DOHH2 (cell line): ENCODE data around the gene JAM2.

ENCODE experiments used
- H3F3A ChIP-seq: fragments of 200-600 bp; sonication (generic), shearing (Covaris generic); 2 replicates; pipeline ENCODE4 v1.6.0; 2016; ENCODE audit warnings: antibody characterized with exemption, mild to moderate bottlenecking; ENCODE audit not compliant: control insufficient read depth, insufficient read depth
- H3K27ac ChIP-seq: fragments of 200-600 bp; sonication (generic); 2 replicates; pipeline ENCODE4 v1.5.1; 2014; ENCODE audit warnings: low read depth, mild to moderate bottlenecking, low read length, moderate library complexity
- H3K27me3 ChIP-seq: fragments of 200-600 bp; sonication (generic); 2 replicates; pipeline ENCODE4 v1.6.1; 2014; ENCODE audit warnings: mild to moderate bottlenecking, low read length, mixed read lengths; ENCODE audit not compliant: control insufficient read depth
- H3K36me3 ChIP-seq: fragments of 200-600 bp; sonication (generic); 2 replicates; pipeline ENCODE4 v1.6.1; 2014; ENCODE audit warnings: mild to moderate bottlenecking, low read length, moderate library complexity, mixed read lengths; ENCODE audit not compliant: control insufficient read depth
- H3K4me1 ChIP-seq: fragments of 200-600 bp; sonication (generic); 2 replicates; pipeline ENCODE4 v1.6.1; 2014; ENCODE audit warnings: mild to moderate bottlenecking, low read length, mixed read lengths; ENCODE audit not compliant: control insufficient read depth
- H3K4me2 ChIP-seq: fragments of 200-600 bp; sonication (generic); 2 replicates; pipeline ENCODE4 v1.6.0; 2014; ENCODE audit warnings: mild to moderate bottlenecking, low read length, moderate library complexity
- H3K4me3 ChIP-seq: fragments of 200-600 bp; sonication (generic); 2 replicates; pipeline ENCODE4 v1.5.1; 2014; ENCODE audit warnings: mild to moderate bottlenecking, low read length, mixed read lengths
- H3K79me2 ChIP-seq: fragments of 200-600 bp; sonication (generic); 2 replicates; pipeline ENCODE4 v1.6.1; 2014; ENCODE audit warnings: mild to moderate bottlenecking, low read length, mixed read lengths; ENCODE audit not compliant: control insufficient read depth
- H3K9me2 ChIP-seq: fragments of 200-600 bp; sonication (generic); replicated peaks from 2 replicates; pipeline ENCODE4 v1.6.1; 2014; ENCODE audit warnings: mild to moderate bottlenecking, low read length, mixed read lengths; ENCODE audit not compliant: control insufficient read depth
- H3K9me3 ChIP-seq: fragments of 200-600 bp; sonication (generic); 2 replicates; pipeline ENCODE4 v1.6.1; 2014; ENCODE audit warnings: antibody characterized with exemption, low read length, mixed read lengths; ENCODE audit not compliant: control insufficient read depth, insufficient read depth
- H4K20me1 ChIP-seq: fragments of 200-600 bp; sonication (generic); 2 replicates; pipeline ENCODE4 v1.6.0; 2014; ENCODE audit warnings: low read depth, mild to moderate bottlenecking, antibody characterized with exemption, low read length, moderate library complexity; ENCODE audit not compliant: control insufficient read depth, insufficient read depth
- CTCF ChIP-seq: fragments of 200-600 bp; sonication (generic); IDR thresholded peaks from one replicate; pipeline ENCODE4 v1.5.1; 2014; ENCODE audit warnings: antibody characterized with exemption, mild to moderate bottlenecking, low read depth, low read length; ENCODE audit not compliant: poor library complexity, severe bottlenecking
- EZH2phosphoT487 ChIP-seq: fragments of 200-600 bp; sonication (generic); IDR thresholded peaks from 2 replicates; pipeline ENCODE4 v1.6.1; 2017; ENCODE audit warnings: borderline replicate concordance, mild to moderate bottlenecking, antibody characterized with exemption, low read length, moderate library complexity, mixed read lengths

JAM2 gene

GRCh38 chr21:25757531-25757930 lies 118.5 kb downstream of the JAM2 start:
- H3K9me2 ChIP-seq: no peaks in the 10 kb centered on the region
- no peak overlapping the region for H3K4me2 ChIP-seq
- H3K36me3 ChIP-seq: peaks cover 79% of the 10 kb centered on the region
- TF ChIP-seq CTCF (no peak), EZH2phosphoT487 (no peak)
- no peak overlapping the region for H3K4me3 ChIP-seq
- H3K79me2 ChIP-seq: no peaks in the 10 kb centered on the region
- no peak overlapping the region for H3K27ac ChIP-seq
- H3F3A ChIP-seq: no peaks in the 10 kb centered on the region
- no peaks in the 10 kb centered on the region for H4K20me1 ChIP-seq
- no peaks in the 10 kb centered on the region for H3K27me3 ChIP-seq
- no peaks in the 10 kb centered on the region for H3K4me1 ChIP-seq
- H3K9me3 ChIP-seq: no peaks in the 10 kb centered on the region

GRCh38 chr21:25759573-25759972 lies 120.5 kb downstream of the JAM2 start:
- TF ChIP-seq CTCF (no peak), EZH2phosphoT487 (no peak)
- H3K27ac ChIP-seq: no peak overlapping the region

GRCh38 chr21:25760061-25760460 lies 121.0 kb downstream of the JAM2 start:
- H3F3A ChIP-seq: no peaks in the 10 kb centered on the region
- H3K4me2 ChIP-seq: no peak overlapping the region
- no peaks in the 10 kb centered on the region for H3K9me2 ChIP-seq
- H3K4me1 ChIP-seq: no peaks in the 10 kb centered on the region
- no peaks in the 10 kb centered on the region for H4K20me1 ChIP-seq
- no peaks in the 10 kb centered on the region for H3K27me3 ChIP-seq
- H3K9me3 ChIP-seq: no peaks in the 10 kb centered on the region
- no peak overlapping the region for H3K27ac ChIP-seq
- no peaks in the 10 kb centered on the region for H3K79me2 ChIP-seq
- H3K36me3 ChIP-seq: peaks cover 80% of the 10 kb centered on the region
- no peak overlapping the region for H3K4me3 ChIP-seq
- TF ChIP-seq EZH2phosphoT487 (no peak), CTCF (no peak)

More at GRCh38 chr21:25759573-25759972, 120.5 kb downstream of the JAM2 start:
- no peaks in the 10 kb centered on the region for H3K9me3 ChIP-seq
- H3K4me2 ChIP-seq: no peak overlapping the region
- H3F3A ChIP-seq: no peaks in the 10 kb centered on the region
- no peaks in the 10 kb centered on the region for H4K20me1 ChIP-seq
- H3K9me2 ChIP-seq: no peaks in the 10 kb centered on the region
- no peaks in the 10 kb centered on the region for H3K79me2 ChIP-seq
- H3K4me3 ChIP-seq: no peak overlapping the region
- peaks cover 82% of the 10 kb centered on the region for H3K36me3 ChIP-seq
- no peaks in the 10 kb centered on the region for H3K4me1 ChIP-seq
- H3K27me3 ChIP-seq: no peaks in the 10 kb centered on the region

GRCh38 chr21:25760677-25761076 lies 121.6 kb downstream of the JAM2 start:
- no peaks in the 10 kb centered on the region for H3F3A ChIP-seq
- no peaks in the 10 kb centered on the region for H4K20me1 ChIP-seq
- no peaks in the 10 kb centered on the region for H3K79me2 ChIP-seq
- no peaks in the 10 kb centered on the region for H3K9me3 ChIP-seq
- no peak overlapping the region for H3K4me3 ChIP-seq
- peaks cover 84% of the 10 kb centered on the region for H3K36me3 ChIP-seq
- H3K9me2 ChIP-seq: no peaks in the 10 kb centered on the region
- no peak overlapping the region for H3K27ac ChIP-seq
- H3K4me1 ChIP-seq: no peaks in the 10 kb centered on the region
- TF ChIP-seq CTCF: no peak
- no peak for TF ChIP-seq EZH2phosphoT487
- H3K27me3 ChIP-seq: no peaks in the 10 kb centered on the region
- H3K4me2 ChIP-seq: no peak overlapping the region
